GM19372 (cell line): ENCODE results near the gene ROBO4.

Source experiments
- ATAC-seq: cut with Tn5 transposase; IDR thresholded peaks from one replicate; pipeline ENCODE4 v1.9.1; 2021; ENCODE audit warnings: mild to moderate bottlenecking, low read depth, moderate library complexity; ENCODE audit not compliant: unreplicated experiment

The ROBO4 gene

DNA sequence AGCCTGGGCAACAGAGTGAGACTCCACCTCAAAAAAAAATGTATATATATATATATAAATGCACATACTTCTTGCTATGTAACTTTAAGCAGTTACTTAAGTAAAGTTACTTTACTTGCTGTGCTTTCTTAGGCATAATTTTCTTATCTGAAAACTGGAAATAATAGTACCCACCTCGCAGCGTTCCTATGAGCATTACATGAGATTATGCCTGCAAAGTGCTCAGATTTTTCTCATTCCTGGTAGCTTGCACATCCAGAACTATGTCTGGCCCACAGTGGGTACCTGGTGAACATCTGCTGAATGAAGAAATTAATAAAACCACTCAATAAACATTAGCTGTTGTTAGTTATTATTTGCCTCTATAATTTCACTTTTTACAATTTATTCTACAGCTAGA is 38.5 kb downstream of the ROBO4 start:
- ATAC-seq: no peak

- no peak for ATAC-seq
These were observed 51.5 kb downstream of the ROBO4 start for GRCh38 chr11:124846070-124846673.

GRCh38 chr11:124844664-124845079 is 53.0 kb downstream of the ROBO4 start:
- ATAC-seq: no peak

GRCh38 chr11:124843616-124843910 is 54.1 kb downstream of the ROBO4 start:
- no peak for ATAC-seq

DNA sequence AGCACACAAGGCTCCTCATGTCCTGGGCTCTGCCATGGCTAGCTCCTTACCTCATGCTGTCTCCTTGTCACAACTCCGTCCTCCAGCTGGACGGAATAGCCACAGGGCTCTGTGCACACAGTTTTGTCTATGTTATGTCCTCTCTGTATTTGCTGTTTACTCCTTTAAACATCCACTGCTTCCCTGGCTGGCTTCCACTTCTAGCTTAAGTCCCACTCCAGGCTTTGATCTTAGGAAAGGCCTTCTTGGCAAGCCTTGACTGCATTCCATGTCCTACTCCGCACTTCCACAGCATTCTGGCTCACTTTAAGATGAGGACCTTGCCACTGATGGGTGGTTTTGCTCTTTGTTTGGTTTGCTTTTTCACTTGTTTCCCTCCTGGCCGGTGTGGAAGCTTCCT is 55.4 kb downstream of the ROBO4 start:
- ATAC-seq: no peak

- no peak for ATAC-seq
These were observed 55.8 kb downstream of the ROBO4 start for GRCh38 chr11:124841840-124842239.

DNA sequence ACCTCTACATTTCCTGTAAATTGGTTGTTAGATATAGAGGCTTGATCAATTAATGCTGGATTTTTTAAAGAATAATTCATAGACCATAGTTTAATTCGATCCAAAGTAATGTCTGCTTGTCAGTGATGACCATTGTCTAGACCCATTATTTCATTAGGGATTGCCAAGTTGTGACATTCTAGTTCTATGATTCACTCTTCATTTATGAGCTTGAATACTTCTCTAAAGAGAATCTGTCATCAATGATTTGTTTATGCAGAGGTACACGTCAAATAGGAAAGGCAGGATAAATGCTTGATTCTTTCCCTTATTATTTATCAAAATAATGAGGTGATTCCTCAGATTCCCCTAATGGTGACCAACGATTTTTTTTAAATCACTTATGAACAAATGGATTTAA is 56.5 kb downstream of the ROBO4 start:
- no peak for ATAC-seq

GRCh38 chr11:124840666-124841065 is 57.0 kb downstream of the ROBO4 start:
- no peak for ATAC-seq

- no peak for ATAC-seq
These were observed 57.6 kb downstream of the ROBO4 start for GRCh38 chr11:124839972-124840621.

DNA sequence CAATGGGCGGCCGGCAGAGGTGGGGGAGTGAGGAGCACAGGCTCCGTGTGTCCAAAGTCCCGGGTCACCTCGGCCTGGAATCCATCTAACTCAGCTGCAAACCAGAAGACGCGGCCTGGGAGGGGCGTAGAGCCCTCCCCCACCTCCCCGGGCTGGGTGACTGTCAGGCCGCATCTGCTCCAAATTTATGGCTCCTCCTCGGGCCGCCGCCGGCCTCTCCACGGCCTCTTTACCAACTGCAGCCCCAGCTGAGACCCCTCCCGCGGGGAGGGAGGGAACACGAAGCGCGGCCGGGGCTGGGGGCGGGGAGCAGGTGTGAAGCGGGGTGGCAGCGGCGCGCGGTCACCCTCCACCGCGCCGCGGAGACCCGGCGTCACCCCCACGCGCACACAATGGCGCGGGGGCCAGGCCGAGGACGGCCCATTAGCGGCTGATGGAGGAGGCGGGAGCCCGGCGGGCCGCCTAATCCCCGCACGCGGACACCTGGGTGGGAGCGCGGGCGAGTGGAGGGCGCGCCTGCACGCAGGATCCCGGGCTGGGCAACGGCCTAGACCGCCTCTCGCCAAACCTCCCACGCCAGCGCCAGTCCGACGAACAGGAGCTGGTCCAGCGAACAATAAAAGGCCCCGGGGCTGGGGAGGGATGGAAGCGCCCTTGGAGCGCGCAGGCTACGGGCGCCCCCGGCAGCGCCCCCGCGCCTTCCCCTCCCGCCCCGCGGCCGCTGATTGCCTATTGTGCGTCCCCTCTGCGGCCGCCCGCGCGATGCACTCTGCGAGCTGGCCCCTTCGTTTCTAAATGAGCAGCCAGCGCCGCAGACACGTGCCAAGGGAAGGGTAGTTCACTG is 58.3 kb downstream of the ROBO4 start:
- no peak for ATAC-seq

DNA sequence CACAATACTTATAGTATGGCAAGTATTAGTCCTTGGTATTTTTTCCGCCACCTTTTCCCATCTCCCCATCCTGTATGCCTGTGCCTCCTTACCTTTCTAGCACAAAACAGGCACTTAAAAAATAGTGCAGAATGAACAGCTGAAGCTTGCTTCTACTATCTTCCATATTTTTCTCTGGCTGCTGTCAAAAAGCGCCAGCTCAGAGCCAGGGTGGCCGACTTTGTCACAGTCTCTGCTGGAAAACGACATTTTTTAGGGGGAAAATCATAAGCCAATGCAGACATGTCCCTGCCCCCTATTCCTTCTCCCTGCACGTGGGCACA is 58.9 kb downstream of the ROBO4 start:
- no peak for ATAC-seq

- ATAC-seq: peak; percentile 22
These were observed 60.2 kb downstream of the ROBO4 start for GRCh38 chr11:124837491-124837856.

DNA sequence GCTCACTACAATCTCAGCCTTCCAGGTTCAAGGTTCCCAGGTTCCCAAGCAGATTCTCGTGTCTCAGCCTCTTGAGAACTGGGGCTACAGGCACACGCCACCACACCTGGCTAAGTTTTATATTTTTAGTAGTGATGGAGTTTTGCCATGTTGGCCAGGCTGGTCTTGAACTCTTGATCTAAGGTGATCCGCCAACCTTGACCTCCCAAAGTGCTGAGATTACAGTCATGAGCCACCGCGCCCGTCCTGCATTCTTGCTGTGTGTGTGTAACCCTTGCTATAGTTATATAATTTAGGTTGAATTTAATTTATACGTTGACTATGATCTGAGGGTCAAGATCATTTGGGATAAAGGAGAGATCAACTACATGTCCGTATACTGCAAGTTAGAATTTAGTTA is 61.7 kb downstream of the ROBO4 start:
- no peak for ATAC-seq

GRCh38 chr11:124834526-124835180 is 63.0 kb downstream of the ROBO4 start:
- no peak for ATAC-seq
